ENCODE data around the gene ANKRD63. TPM values are rescaled to one million over a fixed set of nuclear protein-coding genes. Genes with fewer than 3 reads are reported as not detected.

The ANKRD63 gene
- total and polyA plus RNA-seq, 2 of the 8 experiments (the other 6 are each of a cell fraction or from before 2014, with no cell fraction given) = 0.18 to 0.26 TPM

- no peak overlapping the region for H4K91ac ChIP-seq (replicated peaks; ENCODE audit: insufficient read length, low read length)
- no peak overlapping the region for H2BK120ac ChIP-seq (replicated peaks; ENCODE audit: low read depth, low read length)
- H2BK15ac ChIP-seq (ENCODE audit: low read length) = no peak overlapping the region
- FAIRE-seq (no peak), DNase-seq (ENCODE audit: low read depth in 1 of 2, low spot score in 2 of 2) (no peak)
- peaks cover 14 to 35% (median 27%) of the 10 kb centered on the region in 4 experiments for H3K4me1 ChIP-seq (replicated peaks in 1 of 4; ENCODE audit: control insufficient read depth in 3 of 4, insufficient read depth in 4 of 4, low read length in 3 of 4)
- H3K18ac ChIP-seq (ENCODE audit: extremely low read depth, low read length) = no peak overlapping the region
- H3K79me2 ChIP-seq (ENCODE audit: control insufficient read depth in 1 of 2, insufficient read depth in 2 of 2, low read length in 2 of 2) = no peaks in the 10 kb centered on the region
- ChIA-PET CTCF (ENCODE audit: partially characterized antibody) (interaction anchor here (0.5 to 21.1 kb wide), 10 partner anchors 9 to 526 kb away, joined by 3 to 295 read pairs (median 3); no protein-coding TSS in a partner anchor), POLR2A (ENCODE audit: partially characterized antibody) (interaction anchor here (1.0 to 1.9 kb wide), 2 partner anchors 9 to 55 kb away, joined by 3 to 8 read pairs; partner anchors contain the start of gene INAFM2)
- peaks cover 0 to 7% (median 0%) of the 10 kb centered on the region in 4 experiments; a peak in 3 of 8 replicates for H3K36me3 ChIP-seq (ENCODE audit: control insufficient read depth in 2 of 4, insufficient read depth in 4 of 4, low read length in 3 of 4)
- no peak overlapping the region for H3K23ac ChIP-seq (ENCODE audit: insufficient read length)
- H3K23me2 ChIP-seq (ENCODE audit: low read depth, low read length) = no peaks in the 10 kb centered on the region; the same call in 1 of the 2 replicates
- H2AFZ ChIP-seq (ENCODE audit: low read length) = no peak overlapping the region
- H3K27me3 ChIP-seq (replicated peaks in 1 of 4; ENCODE audit: control insufficient read depth in 3 of 4, extremely low read depth in 1 of 4, insufficient read depth in 3 of 4, low read length in 3 of 4) = no peaks in the 10 kb centered on the region
- no peaks in the 10 kb centered on the region; a peak in 1 of 4 replicates for H3K9me3 ChIP-seq (ENCODE audit: insufficient read depth in 2 of 2, low read depth in 1 of 2, low read length in 1 of 2)
- H2BK12ac ChIP-seq (ENCODE audit: low read depth, low read length) = no peak overlapping the region
- H3K79me1 ChIP-seq (ENCODE audit: low read depth, low read length) = no peaks in the 10 kb centered on the region
- H3K9ac ChIP-seq (replicated peaks in 1 of 4; ENCODE audit: extremely low read depth in 1 of 4, low read depth in 3 of 4, low read length in 3 of 4) = no peak overlapping the region
- no peak overlapping the region for H3K56ac ChIP-seq (replicated peaks; ENCODE audit: insufficient read length, low read depth, low read length)
- H3K4me2 ChIP-seq (ENCODE audit: insufficient read depth in 1 of 2, low read depth in 2 of 2, low read length in 2 of 2) = no peak overlapping the region
- H2BK5ac ChIP-seq (ENCODE audit: low read depth, low read length) = no peak overlapping the region
- H4K8ac ChIP-seq (ENCODE audit: extremely low read depth, insufficient read depth, low read length) = no peak overlapping the region
- H3K4ac ChIP-seq (replicated peaks; ENCODE audit: insufficient read length, low read depth, low read length) = no peak overlapping the region
- no peaks in the 10 kb centered on the region for H4K20me1 ChIP-seq (replicated peaks in 1 of 2; ENCODE audit: control insufficient read depth in 1 of 2, insufficient read depth in 2 of 2, low read length in 2 of 2)
- no peak overlapping the region for H2AK5ac ChIP-seq (ENCODE audit: low read depth, low read length)
- H4K5ac ChIP-seq (ENCODE audit: insufficient read length, low read depth, low read length) = no peak overlapping the region
- TF ChIP-seq BCL11A (IDR thresholded peaks at IDR 0.05; ENCODE audit: low read depth in 2 of 2, low read length in 2 of 2) (no peak), EGR1 (IDR thresholded peaks at IDR 0.05; ENCODE audit: borderline replicate concordance, low read depth, low read length) (no peak), JUN (IDR thresholded peaks at IDR 0.05; ENCODE audit: low read depth, low read length) (no peak), E2F6 (IDR thresholded peaks at IDR 0.05) (no peak), CTBP2 (IDR thresholded peaks at IDR 0.05; ENCODE audit: borderline replicate concordance, insufficient read depth, insufficient read length, low read length) (no peak), FOSL1 (IDR thresholded peaks at IDR 0.05; ENCODE audit: insufficient read depth, low read depth, low read length) (no peak), RBBP5 (IDR thresholded peaks at IDR 0.05; ENCODE audit: borderline replicate concordance, low read depth, low read length) (no peak), KDM5A (IDR thresholded peaks at IDR 0.05; ENCODE audit: low read length) (no peak)
- no peak overlapping the region for H2BK20ac ChIP-seq (ENCODE audit: low read length)
- no peak overlapping the region for H3K4me3 ChIP-seq (ENCODE audit: extremely low read depth in 1 of 4, insufficient read depth in 2 of 4, low read depth in 3 of 4, low read length in 4 of 4)
- H3K14ac ChIP-seq (ENCODE audit: insufficient read length) = no peak overlapping the region
- 76% methylated on average over 8 of the region's 8 CpGs; no CpG with 5 or more reads in 1 of the 2 experiments for WGBS, 2 experiments (ENCODE audit: extremely low coverage in 1 of 2, insufficient coverage in 1 of 2, insufficient read length in 1 of 2, insufficient replicate concordance in 2 of 2, low coverage in 1 of 2, low lambda C conversion rate in 2 of 2, missing lambda C conversion rate in 1 of 2)
- H3K27ac ChIP-seq (ENCODE audit: low read depth, low read length) = no peak overlapping the region
Observed at GRCh38 chr15:40332113-40332781, 49.4 kb upstream of the ANKRD63 start.

Data from H1 (cell line).